SU-DHL-6 (cell line): Measurements from ENCODE around the gene GTPBP4.

Source experiments
- EZH2phosphoT487 ChIP-seq: fragments of 200-600 bp; sonication (generic), shearing (Covaris generic); conservative IDR thresholded peaks from 2 replicates; pipeline ENCODE4 v1.6.1; 2018; ENCODE audit warnings: mild to moderate bottlenecking, antibody characterized with exemption, low read length, moderate library complexity, mixed read lengths
- TF ChIP-seq, protein P1 (sequence below): fragments of 200-600 bp; sonication (generic); IDR thresholded peaks from one replicate; pipeline ENCODE4 v1.5.1; 2017; ENCODE audit warnings: antibody characterized with exemption, mild to moderate bottlenecking, low read length, moderate library complexity; ENCODE audit not compliant: insufficient read depth, poor library complexity, severe bottlenecking

DNA sequence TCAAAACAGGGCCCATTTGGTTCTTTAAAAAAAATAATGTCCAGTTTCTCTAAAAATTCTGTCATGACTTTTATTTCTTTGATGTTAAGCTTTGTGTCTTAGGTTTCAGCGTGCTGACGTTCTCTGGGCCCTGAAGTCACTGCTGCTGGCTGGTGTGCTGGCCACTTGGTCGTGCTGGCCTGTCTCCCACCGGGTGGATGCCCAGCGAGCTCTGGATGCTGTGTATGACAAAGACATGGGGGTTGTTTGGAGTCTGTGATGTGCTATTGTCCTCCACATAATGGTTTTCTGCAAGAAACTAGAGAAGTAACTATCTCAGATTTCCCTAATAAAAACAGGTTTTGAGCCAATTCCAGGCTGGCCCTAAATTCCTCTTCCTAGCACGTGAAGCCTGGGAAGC is 47.0 kb downstream of the GTPBP4 start:
- TF ChIP-seq, protein P1, sequence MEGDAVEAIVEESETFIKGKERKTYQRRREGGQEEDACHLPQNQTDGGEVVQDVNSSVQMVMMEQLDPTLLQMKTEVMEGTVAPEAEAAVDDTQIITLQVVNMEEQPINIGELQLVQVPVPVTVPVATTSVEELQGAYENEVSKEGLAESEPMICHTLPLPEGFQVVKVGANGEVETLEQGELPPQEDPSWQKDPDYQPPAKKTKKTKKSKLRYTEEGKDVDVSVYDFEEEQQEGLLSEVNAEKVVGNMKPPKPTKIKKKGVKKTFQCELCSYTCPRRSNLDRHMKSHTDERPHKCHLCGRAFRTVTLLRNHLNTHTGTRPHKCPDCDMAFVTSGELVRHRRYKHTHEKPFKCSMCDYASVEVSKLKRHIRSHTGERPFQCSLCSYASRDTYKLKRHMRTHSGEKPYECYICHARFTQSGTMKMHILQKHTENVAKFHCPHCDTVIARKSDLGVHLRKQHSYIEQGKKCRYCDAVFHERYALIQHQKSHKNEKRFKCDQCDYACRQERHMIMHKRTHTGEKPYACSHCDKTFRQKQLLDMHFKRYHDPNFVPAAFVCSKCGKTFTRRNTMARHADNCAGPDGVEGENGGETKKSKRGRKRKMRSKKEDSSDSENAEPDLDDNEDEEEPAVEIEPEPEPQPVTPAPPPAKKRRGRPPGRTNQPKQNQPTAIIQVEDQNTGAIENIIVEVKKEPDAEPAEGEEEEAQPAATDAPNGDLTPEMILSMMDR = no peak
- no peak for TF ChIP-seq EZH2phosphoT487
